Nephron progenitor cell (in vitro differentiated cells): Measurements from ENCODE around the gene EMX1.

Source experiments
- DNase-seq: peaks from one replicate; pipeline ENCODE4 v3.0.0; 2021
- H3K27ac Mint-ChIP-seq: 2 replicates; pipeline ENCODE4 v1.8.0; 2021; ENCODE audit warnings: mild to moderate bottlenecking, moderate library complexity, mixed read lengths
- H3K27me3 Mint-ChIP-seq: 2 replicates; pipeline ENCODE4 v1.8.0; 2021; ENCODE audit warnings: mild to moderate bottlenecking, low read depth, mixed read lengths; ENCODE audit not compliant: poor library complexity
- H3K36me3 Mint-ChIP-seq: 2 replicates; pipeline ENCODE4 v1.8.0; 2021; ENCODE audit warnings: low read depth, mixed read lengths
- H3K4me1 Mint-ChIP-seq: 2 replicates; pipeline ENCODE4 v1.8.0; 2021; ENCODE audit warnings: mixed read lengths
- H3K4me3 Mint-ChIP-seq: 2 replicates; pipeline ENCODE4 v1.8.0; 2021; ENCODE audit warnings: mild to moderate bottlenecking, moderate library complexity, mixed read lengths
- H3K9me3 Mint-ChIP-seq: 2 replicates; pipeline ENCODE4 v1.8.0; 2021; ENCODE audit warnings: mild to moderate bottlenecking, moderate library complexity, mixed read lengths
- TF ChIP-seq, protein P1 (sequence below): fragments of 200-600 bp; sonication (generic); IDR thresholded peaks from 2 replicates; pipeline ENCODE4 v1.5.0; 2021; ENCODE audit warnings: antibody characterized with exemption

The EMX1 gene

DNA sequence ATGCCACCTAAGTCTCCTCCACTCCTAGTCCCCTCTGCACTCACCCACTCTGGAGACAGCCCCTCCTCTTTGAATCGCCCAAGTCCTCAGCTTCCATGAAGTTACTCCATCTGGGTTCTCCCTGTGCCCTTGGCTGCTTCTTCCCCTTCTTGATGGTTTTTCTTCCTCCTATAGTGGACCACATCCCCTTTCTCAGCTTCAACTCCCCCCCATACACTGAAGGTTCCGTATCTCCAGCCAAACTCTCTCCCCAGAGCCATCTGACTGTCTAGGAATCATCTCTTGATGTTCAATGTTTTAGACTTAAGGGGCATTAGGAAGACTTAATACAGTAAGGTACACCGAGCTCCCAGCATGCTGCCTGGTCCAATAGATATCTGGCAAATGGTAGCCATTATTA is 39.6 kb downstream of the EMX1 start:
- DNase-seq: no peak
- Mint-ChIP-seq H3K27ac (no peak overlapping the region), H3K9me3 (no peaks in the 10 kb centered on the region), H3K4me1 (peaks cover 69% of the 10 kb centered on the region), H3K36me3 (no peaks in the 10 kb centered on the region), H3K27me3 (peaks cover 13% of the 10 kb centered on the region), H3K4me3 (no peak overlapping the region)
- TF ChIP-seq, protein P1, sequence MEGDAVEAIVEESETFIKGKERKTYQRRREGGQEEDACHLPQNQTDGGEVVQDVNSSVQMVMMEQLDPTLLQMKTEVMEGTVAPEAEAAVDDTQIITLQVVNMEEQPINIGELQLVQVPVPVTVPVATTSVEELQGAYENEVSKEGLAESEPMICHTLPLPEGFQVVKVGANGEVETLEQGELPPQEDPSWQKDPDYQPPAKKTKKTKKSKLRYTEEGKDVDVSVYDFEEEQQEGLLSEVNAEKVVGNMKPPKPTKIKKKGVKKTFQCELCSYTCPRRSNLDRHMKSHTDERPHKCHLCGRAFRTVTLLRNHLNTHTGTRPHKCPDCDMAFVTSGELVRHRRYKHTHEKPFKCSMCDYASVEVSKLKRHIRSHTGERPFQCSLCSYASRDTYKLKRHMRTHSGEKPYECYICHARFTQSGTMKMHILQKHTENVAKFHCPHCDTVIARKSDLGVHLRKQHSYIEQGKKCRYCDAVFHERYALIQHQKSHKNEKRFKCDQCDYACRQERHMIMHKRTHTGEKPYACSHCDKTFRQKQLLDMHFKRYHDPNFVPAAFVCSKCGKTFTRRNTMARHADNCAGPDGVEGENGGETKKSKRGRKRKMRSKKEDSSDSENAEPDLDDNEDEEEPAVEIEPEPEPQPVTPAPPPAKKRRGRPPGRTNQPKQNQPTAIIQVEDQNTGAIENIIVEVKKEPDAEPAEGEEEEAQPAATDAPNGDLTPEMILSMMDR: no peak

DNA sequence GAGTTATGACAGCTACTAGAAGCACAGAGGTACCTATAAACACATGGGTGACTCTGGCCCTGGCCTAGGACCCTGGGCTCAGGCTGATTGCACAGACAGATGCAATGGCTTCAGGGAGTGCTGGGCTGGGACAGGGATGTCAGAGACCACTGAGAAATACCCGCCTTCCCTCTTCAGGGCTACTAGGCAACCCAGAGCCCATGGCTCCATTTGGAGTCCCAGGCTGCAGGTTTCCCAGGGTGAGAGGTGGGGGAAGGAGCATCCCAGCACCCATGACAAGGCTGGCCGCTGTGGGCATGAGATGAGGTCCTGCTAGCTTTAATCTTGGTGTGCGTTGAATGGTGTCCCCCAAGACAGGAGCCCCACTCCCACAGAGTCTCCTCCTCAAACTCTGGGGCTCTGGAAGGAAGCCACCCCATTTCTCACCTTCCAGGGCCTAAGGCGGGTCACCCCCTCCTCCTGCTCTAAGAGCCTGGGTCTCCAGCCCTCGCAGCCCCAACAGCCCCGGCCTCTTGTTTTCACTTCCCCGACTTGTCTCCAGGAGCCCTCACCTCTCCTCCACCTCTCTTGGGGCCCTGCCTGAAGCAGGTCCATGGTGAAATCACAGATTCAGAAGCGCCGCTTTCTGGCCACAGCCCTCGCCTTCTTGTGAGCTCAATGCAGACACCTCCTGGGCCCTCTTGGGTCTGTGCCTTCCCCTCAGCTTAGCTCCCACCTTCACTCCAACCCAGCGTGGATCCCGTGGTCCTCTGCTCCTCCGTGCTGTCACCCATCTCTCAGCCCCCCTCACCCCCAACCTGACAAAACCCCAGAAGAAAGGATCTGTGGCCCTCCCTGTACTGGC is 41.4 kb downstream of the EMX1 start:
- TF ChIP-seq, protein P1: no peak
- Mint-ChIP-seq H3K4me3 (no peak overlapping the region), H3K4me1 (peaks cover 69% of the 10 kb centered on the region), H3K36me3 (no peaks in the 10 kb centered on the region), H3K9me3 (no peaks in the 10 kb centered on the region), H3K27ac (no peak overlapping the region), H3K27me3 (peaks cover 18% of the 10 kb centered on the region)
- no peak for DNase-seq

DNA sequence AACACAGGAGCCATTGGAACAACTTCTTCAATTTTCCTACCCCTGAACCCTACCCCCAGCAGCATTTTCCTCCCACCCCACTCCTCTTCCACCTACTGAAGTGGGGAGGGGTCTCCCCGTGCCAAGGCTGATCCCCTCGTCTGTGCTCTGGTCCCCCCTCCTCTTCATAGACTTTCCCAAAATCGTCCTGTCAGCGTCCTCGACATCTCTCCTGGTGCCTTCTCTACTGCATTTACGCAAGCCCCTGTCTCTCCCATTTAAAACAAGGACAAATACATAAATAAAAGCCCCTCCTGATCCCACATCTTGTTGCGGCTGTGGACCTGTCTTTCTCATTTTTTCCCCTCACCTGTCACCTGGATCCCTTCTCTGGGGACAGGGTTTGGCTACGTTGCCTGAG is 42.2 kb downstream of the EMX1 start:
- Mint-ChIP-seq H3K9me3 (no peaks in the 10 kb centered on the region), H3K27me3 (peaks cover 23% of the 10 kb centered on the region), H3K4me1 (peaks cover 70% of the 10 kb centered on the region), H3K4me3 (no peak overlapping the region), H3K27ac (peak overlapping the region; percentile 53), H3K36me3 (no peaks in the 10 kb centered on the region)
- TF ChIP-seq, protein P1: no peak
- DNase-seq: no peak

DNA sequence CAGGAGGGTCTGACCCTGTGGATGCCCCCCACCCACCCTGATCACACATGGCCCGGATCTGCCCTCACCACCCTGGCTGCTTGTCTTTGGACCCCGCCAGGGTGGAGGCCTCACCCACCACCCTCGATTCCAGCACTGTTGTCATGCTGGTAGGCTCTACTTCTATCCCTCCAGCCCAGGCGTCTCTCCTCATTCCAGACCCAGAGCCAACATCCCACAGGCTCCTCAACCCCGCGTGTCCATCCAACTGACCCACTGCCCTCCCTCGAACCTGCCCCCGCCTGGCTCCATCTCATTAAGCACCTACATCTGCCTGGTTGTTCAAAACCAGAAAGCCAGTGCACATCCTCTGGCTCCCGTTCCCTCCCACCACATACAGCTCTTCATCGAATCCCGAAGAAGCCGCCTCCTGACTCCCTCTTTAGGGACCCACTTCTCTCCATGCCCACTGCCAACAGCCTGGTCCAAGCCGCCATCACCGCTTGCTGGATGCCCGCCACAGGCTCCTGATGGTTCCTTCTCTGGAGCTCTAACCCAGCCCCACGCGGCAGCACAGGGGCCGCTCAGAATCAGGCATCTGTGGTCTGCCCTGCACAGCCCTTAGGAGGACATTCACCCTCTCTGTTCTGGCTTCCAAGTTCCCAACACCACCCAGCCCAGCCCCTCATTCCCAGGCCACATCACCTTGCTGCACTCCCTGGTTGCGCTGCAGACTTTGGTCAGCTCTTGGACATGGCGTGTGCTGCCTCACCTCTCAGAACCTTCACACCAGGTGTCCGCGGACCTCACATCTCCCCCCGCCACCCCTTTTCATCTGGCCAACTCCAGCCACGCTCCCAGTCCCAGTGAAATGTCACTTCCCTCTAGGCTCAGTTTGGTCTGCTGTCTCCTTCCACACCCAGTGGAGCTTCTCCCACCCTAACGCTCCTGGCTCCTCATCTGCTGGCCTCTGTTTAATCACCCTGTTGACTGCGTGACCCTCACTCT is 43.0 kb downstream of the EMX1 start:
- H3K4me1 Mint-ChIP-seq: peaks cover 70% of the 10 kb centered on the region

DNA sequence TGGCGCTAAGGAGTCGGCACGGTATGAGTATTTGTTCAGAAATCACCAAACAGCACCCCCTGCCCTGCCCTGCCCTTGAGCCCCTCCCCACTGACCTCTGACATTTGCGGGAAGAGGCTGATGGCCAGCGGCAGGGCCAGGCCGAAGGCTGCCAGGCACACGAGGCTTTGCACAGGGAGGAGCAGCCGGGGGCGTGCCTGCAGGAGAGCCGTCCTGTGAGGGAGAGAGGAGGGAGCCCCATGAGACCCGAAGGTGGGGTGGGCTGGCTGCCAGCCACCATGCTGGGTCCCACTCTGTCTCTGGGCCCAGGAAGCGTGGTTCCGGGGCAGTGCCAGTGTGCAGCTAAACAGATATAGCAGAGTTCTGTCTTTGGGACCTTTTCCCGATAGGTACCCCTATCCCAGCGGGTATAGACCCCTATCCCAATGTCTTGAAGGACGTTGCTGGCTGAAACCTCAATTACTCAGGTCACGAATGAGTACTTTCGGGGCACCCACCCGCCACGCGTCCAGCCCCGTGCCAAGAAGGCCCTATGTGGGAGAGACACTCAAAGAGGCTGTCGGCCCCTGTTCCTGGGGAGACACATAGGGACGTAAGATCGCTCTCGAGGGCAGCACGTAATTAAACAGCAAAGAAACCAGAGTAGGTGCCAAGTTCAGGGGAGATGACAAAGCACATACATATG is 43.9 kb downstream of the EMX1 start:
- Mint-ChIP-seq H3K36me3 (no peaks in the 10 kb centered on the region), H3K9me3 (no peaks in the 10 kb centered on the region), H3K4me1 (peaks cover 65% of the 10 kb centered on the region), H3K27ac (peak overlapping the region; percentile 79), H3K4me3 (no peak overlapping the region), H3K27me3 (peaks cover 27% of the 10 kb centered on the region)
- TF ChIP-seq, protein P1: no peak
- DNase-seq: peak; percentile 31

More for the DNA sequence above, 43.0 kb downstream of the EMX1 start:
- H3K4me3 Mint-ChIP-seq: no peak overlapping the region
- peak overlapping the region; percentile 79 for H3K27ac Mint-ChIP-seq
- no peaks in the 10 kb centered on the region for H3K36me3 Mint-ChIP-seq
- peaks cover 26% of the 10 kb centered on the region for H3K27me3 Mint-ChIP-seq
- no peaks in the 10 kb centered on the region for H3K9me3 Mint-ChIP-seq
- no peak for DNase-seq
- TF ChIP-seq, protein P1: no peak
